Uterus (tissue), 2 donors: ENCODE data around the gene KIAA1210.

Source experiments
- CTCF ChIP-seq, 4 experiments: fragments of 200-600 bp in 2 of 4; fragments of 450-650 bp in 2 of 4; sonication (generic) in 2 of 4; IDR thresholded peaks; one replicate each; pipeline ENCODE4 v1.5.1; 2016 to 2019; ENCODE audit warnings: antibody characterized with exemption in 4 of 4, mild to moderate bottlenecking in 2 of 4, moderate library complexity in 1 of 4
- POLR2A ChIP-seq, 2 donors: fragments of 450-650 bp; IDR thresholded peaks; one replicate each; pipeline ENCODE4 v1.6.1; 2016; ENCODE audit warnings: antibody characterized with exemption in 2 of 2, mild to moderate bottlenecking in 1 of 2, moderate library complexity in 1 of 2

DNA sequence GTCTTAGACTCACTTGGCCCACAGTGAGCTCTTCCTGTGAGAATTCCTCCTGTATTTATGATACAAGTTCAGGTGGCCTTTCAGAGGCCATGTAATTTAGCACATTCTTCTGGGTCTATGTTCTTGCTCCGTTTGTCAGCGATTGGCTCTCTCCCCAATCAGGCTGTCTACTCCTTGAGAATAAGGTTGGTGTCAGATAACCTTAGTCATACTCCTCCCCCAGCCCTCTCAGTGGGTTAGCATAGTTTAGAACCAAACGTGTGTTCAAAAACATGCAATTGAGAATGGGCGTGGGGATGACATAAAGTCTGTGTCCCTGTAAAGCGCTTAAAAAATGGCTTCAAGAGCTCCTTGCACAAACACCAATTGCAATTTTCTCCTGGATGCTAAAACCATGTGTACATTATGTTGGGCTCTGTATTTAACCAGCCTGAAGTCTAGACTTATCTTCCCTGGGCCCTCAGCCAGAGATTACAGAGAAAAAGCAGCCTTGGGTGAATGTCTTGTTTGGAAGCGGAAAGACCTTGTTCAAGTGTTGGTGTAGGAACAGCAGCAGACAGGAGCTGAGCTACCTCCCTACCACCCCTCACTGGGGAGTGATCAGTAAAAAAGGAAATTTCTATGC lies 64.8 kb downstream of the KIAA1210 start:
- TF ChIP-seq CTCF (IDR thresholded peaks at IDR 0.05) (no peak), POLR2A (IDR thresholded peaks at IDR 0.05) (no peak)
